HepG2 (cell line): ENCODE data around the gene TMEM81.

Experiments used
- HCFC1 ChIP-seq: fragments of 150-350 bp; IDR thresholded peaks from 2 replicates; pipeline ENCODE4 v1.6.1; 2014; ENCODE audit warnings: low read depth, low read length
- POLR2A ChIP-seq, 2 experiments: IDR thresholded peaks; 2 replicates each; pipeline ENCODE4 v1.6.1; 2011; ENCODE audit warnings: low read depth in 2 of 2, low read length in 2 of 2, mild to moderate bottlenecking in 1 of 2, moderate library complexity in 1 of 2; ENCODE audit not compliant: insufficient read depth in 1 of 2
- REL ChIP-seq: sonication (generic); formaldehyde crosslinking; conservative IDR thresholded peaks from 2 replicates; pipeline ENCODE4 v1.8.0; 2022; ENCODE audit warnings: mild to moderate bottlenecking, missing genetic modification reagents, moderate library complexity
- TAF1 ChIP-seq: sonication (generic); formaldehyde crosslinking; IDR thresholded peaks from 2 replicates; pipeline ENCODE4 v1.4.0; 2020; ENCODE audit warnings: missing genetic modification reagents

DNA sequence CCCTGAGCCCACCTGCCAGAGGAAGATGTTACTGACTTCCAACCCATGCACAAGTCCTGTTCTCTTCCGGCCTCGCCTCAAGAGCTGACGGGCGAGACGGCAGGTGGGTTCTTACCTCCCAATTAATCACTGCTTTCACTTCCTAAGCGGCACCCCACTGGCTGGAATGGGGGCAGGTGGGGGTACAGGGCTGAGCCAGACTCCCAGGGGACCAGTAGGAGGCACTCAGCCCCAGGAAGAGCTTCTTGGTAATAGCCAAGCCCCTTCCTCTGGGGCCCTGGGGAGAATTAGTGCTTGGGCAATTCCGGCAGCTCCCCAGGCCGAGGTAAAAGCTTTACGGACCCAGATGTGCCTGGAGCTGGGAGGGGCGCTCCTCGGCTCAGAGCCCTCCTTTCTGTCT lies 31.6 kb downstream of the TMEM81 start:
- TF ChIP-seq HCFC1 (no peak), REL (CRISPR knock-in tag) (no peak), TAF1 (no peak), POLR2A (IDR thresholded peaks at IDR 0.05; ENCODE audit: insufficient read depth in 1 of 2, low read depth in 2 of 2, low read length in 2 of 2) (no peak)
